Stomach (tissue), 4 donors: ENCODE measurements around the gene CCDC12.

Experiments
- CTCF ChIP-seq, 7 experiments: fragments of 450-650 bp in 4 of 7; fragments of 200-600 bp in 3 of 7; sonication (generic) in 3 of 7; IDR thresholded peaks; one replicate each; pipeline ENCODE4 v1.5.1; 2016 to 2019; ENCODE audit warnings: antibody characterized with exemption in 7 of 7, control low read depth in 2 of 7, mild to moderate bottlenecking in 1 of 7
- EP300 ChIP-seq: sonication (generic); formaldehyde crosslinking; IDR thresholded peaks from one replicate; pipeline ENCODE4 v1.6.1; 2017; ENCODE audit warnings: antibody characterized with exemption
- POLR2A ChIP-seq, 4 donors: fragments of 450-650 bp; IDR thresholded peaks; one replicate each; pipeline ENCODE4 v1.6.1; 2016; ENCODE audit warnings: antibody characterized with exemption in 4 of 4, control low read depth in 2 of 4, mild to moderate bottlenecking in 1 of 4, moderate library complexity in 1 of 4
- POLR2AphosphoS5 ChIP-seq, 3 donors: sonication (generic); formaldehyde crosslinking; IDR thresholded peaks; one replicate each; pipeline ENCODE4 v1.6.1; 2016; ENCODE audit warnings: antibody characterized with exemption in 3 of 3

- TF ChIP-seq POLR2AphosphoS5 (IDR thresholded peaks at IDR 0.05) (no peak), EP300 (no peak), CTCF (IDR thresholded peaks at IDR 0.05) (no peak), POLR2A (IDR thresholded peaks at IDR 0.05) (no peak)
Measured at GRCh38 chr3:46987319-46987742, 10.8 kb upstream of the CCDC12 start.
